ENCODE measurements around the gene SPDYE4.

DNA sequence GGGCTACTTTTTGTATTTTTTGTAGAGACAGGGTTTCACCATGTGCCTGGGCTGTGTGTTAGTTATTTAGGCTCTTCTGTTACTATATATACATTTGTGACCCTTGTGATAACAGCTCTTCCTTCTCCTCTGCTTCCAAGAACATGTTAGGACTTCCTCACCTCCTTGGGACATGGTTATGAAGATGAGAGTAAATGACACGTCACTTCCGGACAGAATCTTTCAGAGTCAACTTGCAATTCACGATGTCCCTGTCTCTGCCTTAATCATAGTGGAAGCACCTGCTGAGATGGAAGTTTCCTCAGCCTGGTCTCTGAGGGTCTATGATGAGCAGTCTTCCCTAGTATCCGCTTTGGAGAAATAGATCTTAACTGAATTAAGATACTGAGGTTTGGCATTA, 56.6 kb downstream of the SPDYE4 start:
- no peak for TF ChIP-seq CTCF (IDR thresholded peaks at IDR 0.05)
- no peak for TF ChIP-seq SIN3A (IDR thresholded peaks at IDR 0.05; ENCODE audit: borderline replicate concordance, insufficient read depth, low read depth, low read length)
- no peak for TF ChIP-seq POLR2AphosphoS5 (IDR thresholded peaks at IDR 0.05; ENCODE audit: low read depth, low read length)
- TF ChIP-seq, protein P1, sequence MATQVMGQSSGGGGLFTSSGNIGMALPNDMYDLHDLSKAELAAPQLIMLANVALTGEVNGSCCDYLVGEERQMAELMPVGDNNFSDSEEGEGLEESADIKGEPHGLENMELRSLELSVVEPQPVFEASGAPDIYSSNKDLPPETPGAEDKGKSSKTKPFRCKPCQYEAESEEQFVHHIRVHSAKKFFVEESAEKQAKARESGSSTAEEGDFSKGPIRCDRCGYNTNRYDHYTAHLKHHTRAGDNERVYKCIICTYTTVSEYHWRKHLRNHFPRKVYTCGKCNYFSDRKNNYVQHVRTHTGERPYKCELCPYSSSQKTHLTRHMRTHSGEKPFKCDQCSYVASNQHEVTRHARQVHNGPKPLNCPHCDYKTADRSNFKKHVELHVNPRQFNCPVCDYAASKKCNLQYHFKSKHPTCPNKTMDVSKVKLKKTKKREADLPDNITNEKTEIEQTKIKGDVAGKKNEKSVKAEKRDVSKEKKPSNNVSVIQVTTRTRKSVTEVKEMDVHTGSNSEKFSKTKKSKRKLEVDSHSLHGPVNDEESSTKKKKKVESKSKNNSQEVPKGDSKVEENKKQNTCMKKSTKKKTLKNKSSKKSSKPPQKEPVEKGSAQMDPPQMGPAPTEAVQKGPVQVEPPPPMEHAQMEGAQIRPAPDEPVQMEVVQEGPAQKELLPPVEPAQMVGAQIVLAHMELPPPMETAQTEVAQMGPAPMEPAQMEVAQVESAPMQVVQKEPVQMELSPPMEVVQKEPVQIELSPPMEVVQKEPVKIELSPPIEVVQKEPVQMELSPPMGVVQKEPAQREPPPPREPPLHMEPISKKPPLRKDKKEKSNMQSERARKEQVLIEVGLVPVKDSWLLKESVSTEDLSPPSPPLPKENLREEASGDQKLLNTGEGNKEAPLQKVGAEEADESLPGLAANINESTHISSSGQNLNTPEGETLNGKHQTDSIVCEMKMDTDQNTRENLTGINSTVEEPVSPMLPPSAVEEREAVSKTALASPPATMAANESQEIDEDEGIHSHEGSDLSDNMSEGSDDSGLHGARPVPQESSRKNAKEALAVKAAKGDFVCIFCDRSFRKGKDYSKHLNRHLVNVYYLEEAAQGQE (IDR thresholded peaks at IDR 0.05; ENCODE audit: insufficient read depth in 1 of 2, low read depth in 2 of 2, low read length in 1 of 2): no peak
